Measurements from ENCODE around the gene RILPL2. TPM values are rescaled to one million over a fixed set of nuclear protein-coding genes. Genes with fewer than 3 reads are reported as not detected.
"Not testable (repeated sequence)": the region's sequence is repeated elsewhere in the genome, so short reads cannot be mapped to it uniquely, and the experiment has no call there.

Gene RILPL2
- total RNA-seq, 2 experiments from 2014 or later: 5.3 to 5.5 TPM

DNA sequence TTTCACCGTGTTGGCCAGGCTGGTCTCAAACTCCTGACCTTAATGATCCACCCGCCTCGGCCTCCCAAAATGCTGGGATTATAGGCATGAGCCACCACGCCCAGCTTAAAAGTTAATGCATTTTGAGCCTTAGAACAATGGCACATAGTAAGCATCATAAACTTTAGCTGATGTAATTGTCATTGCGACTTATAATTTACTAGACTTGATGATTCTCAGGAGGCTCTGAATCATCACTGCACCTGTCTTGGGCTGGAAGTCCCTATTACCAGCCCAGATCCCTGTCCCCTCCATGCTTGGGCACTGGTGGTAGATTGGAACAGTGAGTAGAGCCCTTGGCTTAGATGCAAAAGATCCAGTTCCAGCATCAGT, 26.5 kb downstream of the RILPL2 start:
- peaks cover 11% of the 10 kb centered on the region for H3K36me3 Mint-ChIP-seq
- ATAC-seq (ENCODE audit: low read depth): no peak
- H3K27me3 Mint-ChIP-seq: no peaks in the 10 kb centered on the region
- H3K9me3 Mint-ChIP-seq: no peaks in the 10 kb centered on the region
- H3K4me3 Mint-ChIP-seq: no peak overlapping the region
- H3K4me1 Mint-ChIP-seq: peaks cover 1% of the 10 kb centered on the region
- peak overlapping the region; percentile 10 for H3K27ac Mint-ChIP-seq
- DNase-seq: no peak
- POLR2A ChIA-PET: interaction anchor here (0.6 to 1.3 kb wide), 3 partner anchors 21 to 170 kb away, joined by 3 to 7 read pairs (median 5); no protein-coding TSS in a partner anchor

DNA sequence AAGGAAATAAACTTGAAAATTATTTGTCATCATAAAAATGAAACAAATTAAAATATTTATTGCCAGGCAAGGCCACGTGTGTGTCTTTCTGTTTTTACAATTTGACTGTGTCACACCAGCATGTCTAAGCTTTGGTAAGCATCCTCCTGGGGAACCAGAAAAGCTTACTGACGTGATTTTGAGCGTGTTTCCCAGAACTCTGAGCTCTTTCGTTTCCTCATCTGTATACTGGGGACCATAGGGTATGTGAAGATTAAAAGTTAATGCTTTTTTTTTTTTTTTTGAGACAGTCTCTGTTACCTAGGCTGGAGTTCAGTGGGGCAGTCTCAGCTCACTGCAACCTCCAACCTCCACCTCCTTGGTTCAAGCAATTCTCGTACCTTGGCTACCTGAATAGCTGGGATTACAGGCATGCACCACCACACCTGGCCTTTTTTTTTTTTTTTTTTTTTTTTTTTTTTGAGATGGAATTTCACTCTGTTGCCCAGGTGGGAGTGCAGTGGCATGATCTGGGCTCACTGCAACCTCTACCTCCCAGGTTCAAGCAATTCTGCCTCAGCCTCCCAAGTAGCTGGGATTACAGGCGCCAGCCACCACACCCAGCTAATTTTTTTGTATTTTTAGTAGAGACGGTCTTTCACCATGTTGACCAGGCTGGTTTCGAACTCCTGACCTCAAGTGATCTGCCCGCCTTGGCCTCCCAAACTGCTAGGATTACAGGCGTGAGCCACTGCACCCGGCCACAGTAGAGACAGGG, 27.0 kb downstream of the RILPL2 start:
- not testable (repeated sequence) for H3K27me3 Mint-ChIP-seq; DNase-seq; H3K27ac Mint-ChIP-seq; ATAC-seq (ENCODE audit: low read depth); H3K4me1 Mint-ChIP-seq; H3K9me3 Mint-ChIP-seq; H3K4me3 Mint-ChIP-seq
- H3K36me3 Mint-ChIP-seq: peaks cover 10% of the 10 kb centered on the region
- POLR2A ChIA-PET: interaction anchor here (0.6 to 1.3 kb wide), 4 partner anchors 21 to 170 kb away, joined by 3 to 7 read pairs (median 4); no protein-coding TSS in a partner anchor

DNA sequence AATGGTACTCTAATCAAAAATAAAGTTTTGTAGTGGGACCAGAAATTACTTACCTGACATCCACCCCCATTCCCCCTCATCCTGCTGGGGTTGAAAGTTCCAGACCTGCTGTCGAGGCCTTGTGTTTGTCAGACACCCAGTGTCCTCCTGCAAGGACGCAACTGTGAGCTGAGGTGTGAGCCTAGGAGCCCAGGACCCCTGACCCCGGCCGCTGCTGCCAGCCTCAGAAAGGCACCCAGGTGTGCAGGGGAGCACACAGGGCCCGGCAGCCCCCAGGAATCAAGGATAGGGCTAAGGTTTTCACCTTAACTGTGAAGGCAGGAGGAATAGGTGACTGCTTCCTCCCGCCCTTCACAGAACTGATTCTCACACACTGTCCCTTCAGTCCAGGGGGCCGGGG, 27.9 kb downstream of the RILPL2 start:
- H3K36me3 Mint-ChIP-seq: peaks cover 11% of the 10 kb centered on the region

DNA sequence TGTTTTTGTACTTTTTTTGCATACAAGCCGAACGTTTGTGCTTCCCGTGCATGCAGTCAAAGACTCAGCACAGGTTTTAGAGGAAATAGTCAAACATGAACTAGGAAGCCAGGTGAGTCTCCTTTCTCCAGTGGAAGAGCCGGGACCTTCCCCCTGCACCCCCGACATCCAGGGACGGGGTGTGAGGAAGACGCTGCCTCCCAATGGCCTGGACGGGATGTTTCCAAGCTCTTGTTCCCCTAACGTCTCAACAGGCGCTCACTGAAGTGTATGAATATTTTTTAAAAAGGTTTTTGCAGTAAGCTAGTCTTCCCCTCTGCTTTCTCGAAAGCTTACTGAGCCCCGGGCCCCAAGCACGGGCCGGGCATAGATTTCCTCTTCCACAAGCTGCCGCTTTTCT, 28.6 kb downstream of the RILPL2 start:
- ATAC-seq (ENCODE audit: low read depth); H3K27ac Mint-ChIP-seq; H3K27me3 Mint-ChIP-seq; DNase-seq; POLR2A ChIA-PET; H3K4me1 Mint-ChIP-seq; H3K9me3 Mint-ChIP-seq; H3K4me3 Mint-ChIP-seq: not testable (repeated sequence)
- H3K36me3 Mint-ChIP-seq: peaks cover 13% of the 10 kb centered on the region

More for the DNA sequence above, 27.9 kb downstream of the RILPL2 start:
- H3K27me3 Mint-ChIP-seq; H3K27ac Mint-ChIP-seq; H3K4me1 Mint-ChIP-seq; POLR2A ChIA-PET; ATAC-seq (ENCODE audit: low read depth); DNase-seq; H3K9me3 Mint-ChIP-seq; H3K4me3 Mint-ChIP-seq: not testable (repeated sequence)

DNA sequence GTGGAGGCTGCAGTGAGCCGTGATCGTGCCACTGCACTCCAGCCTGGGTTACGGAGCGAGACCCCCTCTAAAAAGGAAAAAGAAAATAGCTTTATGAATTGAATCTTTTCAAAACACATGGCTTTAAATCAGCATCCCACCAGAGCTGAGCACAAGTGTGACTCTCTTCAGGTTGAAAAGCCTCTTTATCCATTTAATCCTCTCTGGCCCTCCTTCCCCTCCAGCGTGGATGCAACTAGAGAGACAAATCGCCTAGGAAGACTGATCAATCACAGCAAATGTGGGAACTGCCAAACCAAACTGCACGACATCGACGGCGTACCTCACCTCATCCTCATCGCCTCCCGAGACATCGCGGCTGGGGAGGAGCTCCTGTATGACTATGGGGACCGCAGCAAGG, 29.2 kb downstream of the RILPL2 start:
- not testable (repeated sequence) for H3K4me3 Mint-ChIP-seq; H3K27me3 Mint-ChIP-seq; ATAC-seq (ENCODE audit: low read depth); H3K27ac Mint-ChIP-seq; H3K9me3 Mint-ChIP-seq; H3K4me1 Mint-ChIP-seq; DNase-seq
- peaks cover 15% of the 10 kb centered on the region for H3K36me3 Mint-ChIP-seq
- POLR2A ChIA-PET: interaction anchor here (0.6 to 2.2 kb wide), 3 partner anchors 14 to 64 kb away, joined by 3 to 5 read pairs (median 3); no protein-coding TSS in a partner anchor

DNA sequence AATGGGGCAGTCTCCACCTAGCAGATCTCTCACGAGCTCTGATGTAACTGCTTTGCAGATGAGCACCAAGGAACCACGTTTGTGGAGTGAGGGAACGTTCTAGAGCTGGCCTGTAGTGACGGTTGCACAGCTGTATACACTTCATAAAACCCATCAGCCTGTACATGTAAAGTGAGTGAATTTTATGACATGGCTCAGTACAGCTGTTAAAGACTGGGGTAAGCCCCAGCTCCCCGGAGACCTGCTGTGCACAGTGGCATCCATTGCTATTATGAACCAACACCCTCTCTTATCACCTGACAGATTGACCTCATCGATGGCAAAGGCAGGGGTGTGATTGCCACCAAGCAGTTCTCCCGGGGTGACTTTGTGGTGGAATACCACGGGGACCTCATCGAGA, 31.9 kb downstream of the RILPL2 start:
- peaks cover 15% of the 10 kb centered on the region for H3K36me3 Mint-ChIP-seq
- POLR2A ChIA-PET: interaction anchor here (2.0 kb wide), 1 partner anchor 12 kb away, joined by 4 read pairs; no protein-coding TSS in a partner anchor
- DNase-seq: no peak
- H3K4me1 Mint-ChIP-seq: peaks cover 1% of the 10 kb centered on the region
- no peaks in the 10 kb centered on the region for H3K27me3 Mint-ChIP-seq
- H3K4me3 Mint-ChIP-seq: no peak overlapping the region
- no peaks in the 10 kb centered on the region for H3K9me3 Mint-ChIP-seq
- no peak for ATAC-seq (ENCODE audit: low read depth)
- H3K27ac Mint-ChIP-seq: no peak overlapping the region

DNA sequence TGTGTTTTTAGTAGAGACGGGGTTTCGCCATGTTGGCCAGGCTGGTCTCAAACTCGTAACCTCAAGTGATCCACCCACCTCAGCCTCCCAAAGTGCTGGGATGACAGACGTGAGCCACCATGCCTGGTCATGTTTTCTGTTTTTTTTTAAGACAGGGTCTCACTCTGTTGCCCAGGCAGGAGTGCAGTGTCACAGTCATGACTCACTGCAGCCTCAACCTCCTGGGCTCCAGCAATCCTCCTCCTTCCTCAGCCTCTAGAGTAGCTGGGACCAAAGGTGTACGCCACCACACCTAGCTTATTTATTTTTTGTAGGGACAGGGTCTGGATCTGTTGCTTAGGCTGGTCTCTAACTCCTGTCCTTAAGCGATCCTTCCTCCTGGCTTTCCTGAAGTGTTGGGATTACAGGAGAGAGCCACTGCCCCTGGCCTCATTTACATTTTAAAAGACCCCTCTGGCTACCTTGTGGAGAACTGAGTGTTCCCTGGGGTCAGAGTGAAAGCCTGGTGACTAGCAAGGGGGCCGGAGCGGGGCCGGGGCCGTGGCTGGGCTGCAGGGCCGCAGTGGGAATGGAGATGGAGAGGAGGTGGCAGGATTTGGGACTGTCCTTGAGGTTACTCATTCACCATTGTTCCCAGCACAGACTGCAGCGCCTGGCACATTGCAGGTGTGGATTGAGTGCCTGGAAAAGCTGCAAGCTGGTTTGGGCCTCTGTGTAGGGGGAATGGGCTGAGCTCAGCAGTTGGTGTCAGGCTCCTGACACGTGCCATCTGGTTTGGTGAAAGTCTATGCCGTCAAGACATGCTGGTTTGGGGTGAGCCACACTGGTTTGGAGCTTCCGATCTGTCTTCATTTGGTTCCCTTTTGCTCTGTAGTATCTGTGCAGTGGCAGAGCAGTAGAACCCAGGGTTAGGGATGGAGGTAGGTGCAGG, 34.5 kb downstream of the RILPL2 start:
- POLR2A ChIA-PET: no interaction called here
- H3K36me3 Mint-ChIP-seq: peaks cover 13% of the 10 kb centered on the region
- ATAC-seq (ENCODE audit: low read depth): no peak

DNA sequence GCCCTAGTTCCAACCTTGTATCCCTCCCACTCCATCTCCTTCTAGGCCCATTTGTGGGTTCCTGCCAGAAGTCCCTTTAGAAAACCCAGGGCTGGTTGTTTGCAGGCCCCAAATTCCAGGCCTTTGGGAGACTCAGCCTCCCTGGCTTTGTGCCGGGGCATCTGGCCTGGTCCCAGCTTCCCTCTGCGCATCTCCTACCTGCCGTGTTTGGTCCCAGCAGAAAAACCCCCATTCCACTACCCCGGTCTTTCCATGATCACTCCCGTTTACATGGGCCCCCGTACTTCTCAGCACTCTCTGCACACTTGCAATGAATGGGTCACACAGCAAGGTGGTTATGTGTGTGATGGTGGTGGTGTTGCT, 37.2 kb downstream of the RILPL2 start:
- Mint-ChIP-seq H3K4me1 (peaks cover 6% of the 10 kb centered on the region), H3K27me3 (no peaks in the 10 kb centered on the region), H3K36me3 (peaks cover 24% of the 10 kb centered on the region), H3K4me3 (no peak overlapping the region), H3K9me3 (no peaks in the 10 kb centered on the region), H3K27ac (no peak overlapping the region)
- DNase-seq: no peak
- ATAC-seq (ENCODE audit: low read depth): no peak
- POLR2A ChIA-PET: interaction anchor here (0.6 kb wide), 1 partner anchor 96 kb away, joined by 4 read pairs; no protein-coding TSS in a partner anchor

More for the DNA sequence above, 34.5 kb downstream of the RILPL2 start:
- Mint-ChIP-seq H3K9me3 (no peaks in the 10 kb centered on the region), H3K27me3 (no peaks in the 10 kb centered on the region), H3K4me1 (peaks cover 1% of the 10 kb centered on the region), H3K4me3 (no peak overlapping the region), H3K27ac (no peak overlapping the region)
- DNase-seq: no peak

DNA sequence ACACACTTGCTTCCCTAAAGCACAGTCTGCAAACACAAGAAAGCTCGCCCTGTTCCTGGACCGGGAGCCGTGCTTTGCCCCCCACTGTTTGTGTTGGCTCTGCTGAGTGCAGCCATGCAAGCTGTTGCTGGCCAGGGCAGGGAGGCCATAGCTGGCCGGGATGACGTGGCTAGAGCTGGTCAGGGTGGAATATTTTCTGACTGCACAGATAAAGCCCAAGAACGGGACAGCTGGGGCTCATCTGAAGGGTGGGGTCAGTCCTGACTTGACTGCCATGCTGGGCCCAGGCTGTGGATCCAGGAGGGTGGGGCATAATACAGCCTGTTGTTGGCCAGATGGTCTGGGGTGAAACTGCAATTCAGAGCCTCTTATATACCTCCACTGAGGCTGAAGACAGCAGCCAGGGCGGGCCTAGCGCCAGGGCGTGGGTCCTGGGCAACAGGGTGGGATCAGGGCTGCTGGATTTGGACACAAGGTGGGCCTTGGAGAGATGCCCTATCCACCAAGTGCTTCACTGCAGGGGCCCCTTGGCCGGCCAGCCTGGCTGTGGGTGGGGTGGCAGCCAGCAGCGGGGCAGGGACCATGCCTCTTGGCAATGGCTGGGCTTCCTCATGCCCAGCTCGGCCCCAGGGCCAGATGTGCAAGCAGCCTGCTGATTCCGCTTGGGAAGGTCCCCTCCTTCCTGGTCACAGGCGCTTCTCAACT, 37.8 kb downstream of the RILPL2 start:
- Mint-ChIP-seq H3K36me3 (peaks cover 22% of the 10 kb centered on the region), H3K9me3 (no peaks in the 10 kb centered on the region), H3K27me3 (no peaks in the 10 kb centered on the region), H3K4me1 (peaks cover 6% of the 10 kb centered on the region), H3K27ac (no peak overlapping the region), H3K4me3 (no peak overlapping the region)
- POLR2A ChIA-PET: interaction anchor here (0.6 kb wide), 1 partner anchor 97 kb away, joined by 4 read pairs; no protein-coding TSS in a partner anchor
- DNase-seq (no peak), ATAC-seq (ENCODE audit: low read depth) (no peak)

DNA sequence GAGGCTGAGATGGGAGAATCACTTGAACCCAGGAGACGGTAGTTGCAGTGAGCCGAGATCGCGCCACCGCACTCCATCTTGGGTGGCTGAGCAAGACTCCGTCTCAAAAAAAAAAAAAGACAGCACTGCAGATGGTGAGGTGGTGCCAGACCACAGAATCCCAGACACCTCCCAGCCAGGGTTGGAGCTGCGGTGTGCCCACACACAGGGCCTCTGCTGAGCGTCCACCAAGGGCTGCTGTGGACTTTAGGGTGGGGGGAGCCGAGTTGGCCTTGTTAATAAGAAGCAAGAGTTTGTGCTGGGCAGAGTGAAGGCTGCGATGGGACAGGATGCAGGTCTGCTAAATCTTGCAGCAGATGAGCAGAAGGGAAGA, 38.3 kb downstream of the RILPL2 start:
- ATAC-seq (ENCODE audit: low read depth) (no peak), DNase-seq (no peak)
- Mint-ChIP-seq H3K36me3 (peaks cover 21% of the 10 kb centered on the region), H3K4me3 (no peak overlapping the region), H3K9me3 (no peaks in the 10 kb centered on the region), H3K27ac (no peak overlapping the region), H3K27me3 (no peaks in the 10 kb centered on the region), H3K4me1 (peaks cover 4% of the 10 kb centered on the region)
- POLR2A ChIA-PET: interaction anchor here (1.2 kb wide), 1 partner anchor 10 kb away, joined by 4 read pairs; no protein-coding TSS in a partner anchor

DNA sequence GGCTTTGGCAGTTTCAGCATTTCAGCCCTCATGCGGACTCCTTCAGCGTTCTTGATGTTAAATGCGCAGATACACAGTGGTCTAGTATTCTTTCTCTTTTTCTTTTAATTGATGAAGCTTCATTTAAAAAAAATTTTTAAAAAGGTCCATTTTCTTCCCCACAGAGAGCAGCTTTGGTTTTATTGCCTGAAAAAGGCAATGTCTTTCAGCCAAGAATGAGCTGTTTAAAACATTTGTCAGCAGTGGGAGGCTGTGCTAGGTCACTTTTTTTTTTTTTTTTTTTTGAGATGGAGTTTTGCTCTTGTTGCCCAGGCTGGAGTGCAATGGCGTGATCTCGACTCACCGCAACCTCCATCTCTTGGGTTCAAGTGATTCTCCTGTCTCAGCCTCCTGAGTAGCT, 39.1 kb downstream of the RILPL2 start:
- DNase-seq: no peak
- no peak overlapping the region for H3K4me3 Mint-ChIP-seq
- no peaks in the 10 kb centered on the region for H3K9me3 Mint-ChIP-seq
- ATAC-seq (ENCODE audit: low read depth): no peak
- H3K27ac Mint-ChIP-seq: no peak overlapping the region
- peaks cover 23% of the 10 kb centered on the region for H3K36me3 Mint-ChIP-seq
- H3K27me3 Mint-ChIP-seq: no peaks in the 10 kb centered on the region
- H3K4me1 Mint-ChIP-seq: peaks cover 6% of the 10 kb centered on the region
- POLR2A ChIA-PET: interaction anchor here (1.2 kb wide), 1 partner anchor 9 kb away, joined by 4 read pairs; no protein-coding TSS in a partner anchor

DNA sequence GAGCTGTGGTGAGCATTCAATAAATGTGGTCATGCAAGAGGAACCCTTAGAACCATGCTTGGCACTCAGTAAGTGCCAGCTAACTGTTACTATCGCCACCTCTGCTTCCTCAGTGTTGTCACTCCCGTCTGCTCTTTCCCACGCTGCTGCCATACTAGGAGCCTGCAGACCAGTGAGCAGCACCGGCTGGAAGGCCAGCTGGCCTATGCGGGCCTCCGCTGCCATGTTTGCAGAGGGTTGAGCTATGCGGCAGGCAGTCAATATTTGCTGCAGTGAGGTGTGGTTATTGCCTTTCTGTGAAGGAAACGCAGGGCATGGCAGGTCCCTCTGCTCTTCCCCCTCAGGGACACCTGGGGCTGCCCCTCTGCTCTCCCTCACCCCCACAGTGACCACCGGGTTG, 39.5 kb downstream of the RILPL2 start:
- POLR2A ChIA-PET: interaction anchor here (1.2 kb wide), 1 partner anchor 9 kb away, joined by 4 read pairs; no protein-coding TSS in a partner anchor
- Mint-ChIP-seq H3K36me3 (peaks cover 22% of the 10 kb centered on the region), H3K4me3 (no peak overlapping the region), H3K27ac (no peak overlapping the region), H3K4me1 (peaks cover 6% of the 10 kb centered on the region), H3K9me3 (no peaks in the 10 kb centered on the region), H3K27me3 (no peaks in the 10 kb centered on the region)
- ATAC-seq (ENCODE audit: low read depth) (no peak), DNase-seq (no peak)

DNA sequence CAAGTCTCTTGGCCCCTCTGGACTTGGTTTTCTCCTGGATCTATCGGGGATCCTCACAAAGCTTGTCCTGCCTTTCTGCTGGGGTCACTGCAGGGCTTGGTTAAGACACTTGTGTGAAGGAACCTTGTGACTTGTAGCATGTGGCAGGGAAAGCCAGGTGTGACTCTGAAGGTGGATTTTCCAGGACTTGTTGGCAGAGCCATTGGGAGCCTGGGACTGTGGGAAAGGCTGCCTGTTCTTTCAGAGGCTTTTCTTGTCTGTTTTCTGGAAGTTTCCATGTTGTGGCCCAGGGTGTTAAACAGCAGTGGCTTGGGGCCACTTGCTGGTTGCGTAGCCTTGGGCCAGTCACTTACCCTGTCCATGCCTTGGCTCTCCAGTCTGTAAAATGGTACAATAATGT, 39.9 kb downstream of the RILPL2 start:
- DNase-seq (no peak), ATAC-seq (ENCODE audit: low read depth) (no peak)
- Mint-ChIP-seq H3K27me3 (no peaks in the 10 kb centered on the region), H3K4me3 (no peak overlapping the region), H3K4me1 (peaks cover 6% of the 10 kb centered on the region), H3K27ac (no peak overlapping the region), H3K36me3 (peaks cover 26% of the 10 kb centered on the region), H3K9me3 (no peaks in the 10 kb centered on the region)
- POLR2A ChIA-PET: no interaction called here
